Choroid plexus epithelial cell (primary cell): ENCODE results near the gene KRT80.

Experiments used
- DNase-seq: peaks from one replicate; pipeline ENCODE4 v3.0.0-alpha.2; 2010; ENCODE audit warnings: low read depth
- H3K4me3 ChIP-seq: 2 replicates; pipeline ENCODE4 v1.5.1; 2011; ENCODE audit warnings: low read depth, mild to moderate bottlenecking, control low read depth, low read length, moderate library complexity
- TF ChIP-seq, protein P1 (sequence below): conservative IDR thresholded peaks from 2 replicates; pipeline ENCODE4 v1.5.1; 2011; ENCODE audit warnings: low read depth, mild to moderate bottlenecking, control low read depth, inconsistent platforms, low read length, moderate library complexity

The KRT80 gene

DNA sequence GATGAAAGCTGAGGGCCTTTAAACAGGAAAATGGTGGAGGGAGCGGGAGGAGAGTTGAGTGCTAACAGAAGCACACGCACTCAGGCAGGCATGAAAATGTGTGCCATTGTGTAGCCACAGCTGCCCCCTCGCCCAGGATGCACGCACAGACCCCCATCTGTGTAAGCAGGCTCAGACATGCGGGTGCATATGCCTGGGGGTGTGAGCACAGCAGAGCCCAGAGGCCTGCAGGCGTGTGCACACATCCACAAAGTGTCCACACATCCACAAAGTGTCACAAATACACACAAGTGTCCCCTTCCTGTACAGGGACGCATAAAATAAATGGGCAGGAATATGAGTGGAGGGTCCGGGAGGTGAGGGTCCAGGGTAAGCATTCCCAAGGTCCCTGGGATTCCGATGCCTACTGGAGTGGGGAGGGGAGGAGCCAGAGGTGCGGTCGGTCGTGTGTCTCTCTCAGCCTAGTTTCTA lies 40.4 kb upstream of the KRT80 start:
- DNase-seq, result no peak
- peak overlapping the region; percentile 51 for H3K4me3 ChIP-seq
- TF ChIP-seq, protein P1, sequence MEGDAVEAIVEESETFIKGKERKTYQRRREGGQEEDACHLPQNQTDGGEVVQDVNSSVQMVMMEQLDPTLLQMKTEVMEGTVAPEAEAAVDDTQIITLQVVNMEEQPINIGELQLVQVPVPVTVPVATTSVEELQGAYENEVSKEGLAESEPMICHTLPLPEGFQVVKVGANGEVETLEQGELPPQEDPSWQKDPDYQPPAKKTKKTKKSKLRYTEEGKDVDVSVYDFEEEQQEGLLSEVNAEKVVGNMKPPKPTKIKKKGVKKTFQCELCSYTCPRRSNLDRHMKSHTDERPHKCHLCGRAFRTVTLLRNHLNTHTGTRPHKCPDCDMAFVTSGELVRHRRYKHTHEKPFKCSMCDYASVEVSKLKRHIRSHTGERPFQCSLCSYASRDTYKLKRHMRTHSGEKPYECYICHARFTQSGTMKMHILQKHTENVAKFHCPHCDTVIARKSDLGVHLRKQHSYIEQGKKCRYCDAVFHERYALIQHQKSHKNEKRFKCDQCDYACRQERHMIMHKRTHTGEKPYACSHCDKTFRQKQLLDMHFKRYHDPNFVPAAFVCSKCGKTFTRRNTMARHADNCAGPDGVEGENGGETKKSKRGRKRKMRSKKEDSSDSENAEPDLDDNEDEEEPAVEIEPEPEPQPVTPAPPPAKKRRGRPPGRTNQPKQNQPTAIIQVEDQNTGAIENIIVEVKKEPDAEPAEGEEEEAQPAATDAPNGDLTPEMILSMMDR, result no peak

DNA sequence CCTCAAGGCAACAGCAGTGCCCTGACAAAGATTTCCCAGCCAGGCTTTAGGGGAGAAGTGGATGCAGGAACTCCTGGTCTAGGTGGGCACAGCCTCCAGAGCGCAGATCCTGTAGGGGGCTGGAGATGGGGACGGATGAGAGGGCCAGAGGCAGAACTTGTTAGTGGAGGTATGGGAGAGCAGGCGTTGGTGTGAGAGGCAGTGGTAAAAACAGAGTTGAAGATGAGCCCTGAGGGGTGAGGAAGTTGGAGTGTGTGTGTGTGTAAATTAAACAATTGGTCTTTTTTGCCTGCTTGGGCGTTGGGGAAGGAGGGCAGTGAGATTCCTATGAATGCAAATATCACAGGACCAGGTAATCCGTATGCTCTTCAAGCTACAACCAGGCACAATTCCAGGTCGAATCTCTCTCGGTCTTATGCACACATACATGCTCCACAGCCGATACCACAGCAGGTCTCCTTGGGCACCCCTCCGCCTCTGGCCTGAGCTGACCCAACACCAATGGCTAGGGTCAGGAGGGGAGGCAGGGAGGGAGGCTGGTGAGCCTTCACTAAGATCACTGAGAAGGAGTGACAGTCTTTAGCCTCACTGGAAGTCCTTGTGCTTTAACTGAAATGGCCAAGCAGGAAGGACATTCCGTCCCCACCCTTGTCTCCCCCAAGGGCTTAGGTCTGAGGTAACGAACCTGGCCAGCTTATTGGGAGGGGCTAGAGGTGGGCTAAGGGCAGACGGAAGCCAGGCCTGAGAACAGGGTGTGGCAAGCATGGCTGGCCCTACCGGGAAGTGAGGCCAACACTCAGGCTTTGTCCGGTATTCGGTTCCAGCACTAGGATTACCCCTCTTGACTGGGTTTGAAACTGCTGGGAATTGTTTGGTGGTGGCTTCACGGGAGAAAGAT lies 39.7 kb upstream of the KRT80 start:
- no peak for DNase-seq
- H3K4me3 ChIP-seq, result no peak overlapping the region
- TF ChIP-seq, protein P1, result no peak

DNA sequence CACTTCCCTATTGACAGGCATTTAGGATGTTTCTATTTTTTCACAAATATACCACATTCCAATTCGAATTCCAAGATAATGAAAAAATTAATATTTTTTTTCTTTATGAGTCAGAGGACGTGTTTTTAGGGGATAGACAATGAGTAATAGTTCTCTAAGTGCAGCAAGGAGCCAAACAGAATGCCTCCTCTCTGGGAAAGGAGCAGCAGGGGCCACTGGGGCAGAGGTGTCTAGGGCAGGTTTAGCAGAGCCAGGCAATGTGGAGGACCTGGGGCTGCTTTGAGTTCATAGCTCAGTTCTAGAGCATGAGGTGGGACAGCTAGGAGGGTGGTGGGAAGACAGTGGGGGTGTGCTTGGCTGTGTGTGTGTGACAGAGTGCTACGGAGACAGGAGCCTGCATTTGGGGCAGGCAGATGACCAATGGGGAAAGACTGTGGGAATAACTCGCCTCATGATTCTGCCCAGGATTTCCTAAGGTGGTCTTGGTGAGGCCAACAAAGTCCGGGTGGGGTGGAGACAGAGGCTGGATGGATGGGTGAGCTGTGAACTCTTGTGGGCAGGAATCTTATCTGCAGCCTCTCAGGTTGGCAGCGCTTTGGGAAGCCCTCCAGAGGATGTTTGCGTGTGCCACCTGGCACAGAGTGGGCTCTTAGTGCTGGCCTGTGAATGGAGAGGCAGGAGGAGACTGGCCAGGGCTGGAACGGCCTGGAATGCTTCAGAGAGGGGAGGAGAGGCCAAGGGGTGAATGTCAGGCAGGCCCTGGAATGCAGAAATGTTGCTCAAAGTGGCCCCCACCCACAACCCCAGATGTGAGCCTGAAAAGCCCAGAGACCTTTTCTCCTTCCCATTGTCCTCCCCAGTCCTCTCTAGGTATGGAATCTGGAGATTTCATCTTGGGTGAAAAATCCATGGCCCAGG lies 38.8 kb upstream of the KRT80 start:
- TF ChIP-seq, protein P1, result no peak
- peak; percentile 90 for DNase-seq
- no peak overlapping the region for H3K4me3 ChIP-seq

DNA sequence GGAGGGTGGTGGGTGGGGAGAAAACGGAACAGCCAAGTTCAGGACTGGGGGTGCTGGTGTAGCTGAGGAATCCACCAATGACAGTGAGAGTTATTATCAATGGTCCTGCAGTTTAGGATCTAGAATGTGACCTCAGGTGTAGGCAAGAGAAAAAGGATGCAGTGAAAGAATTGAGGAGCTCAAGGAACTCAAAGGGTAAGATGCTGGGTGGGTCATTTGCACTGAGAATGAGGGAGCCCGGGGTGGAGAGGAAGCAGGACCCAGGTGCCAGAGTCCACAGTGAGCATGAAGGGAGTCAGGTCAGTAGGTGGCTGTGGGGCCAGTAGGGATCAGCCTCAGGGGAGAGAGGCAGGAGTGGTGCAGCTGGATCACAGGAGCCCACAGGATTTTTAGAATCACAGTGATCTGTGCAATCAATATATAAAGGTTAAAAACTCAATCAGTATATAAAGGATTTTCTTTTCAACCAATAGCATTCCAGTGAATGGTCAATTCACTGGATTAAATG lies 38.1 kb upstream of the KRT80 start:
- no peak overlapping the region for H3K4me3 ChIP-seq
- TF ChIP-seq, protein P1, result no peak
- DNase-seq, result no peak

DNA sequence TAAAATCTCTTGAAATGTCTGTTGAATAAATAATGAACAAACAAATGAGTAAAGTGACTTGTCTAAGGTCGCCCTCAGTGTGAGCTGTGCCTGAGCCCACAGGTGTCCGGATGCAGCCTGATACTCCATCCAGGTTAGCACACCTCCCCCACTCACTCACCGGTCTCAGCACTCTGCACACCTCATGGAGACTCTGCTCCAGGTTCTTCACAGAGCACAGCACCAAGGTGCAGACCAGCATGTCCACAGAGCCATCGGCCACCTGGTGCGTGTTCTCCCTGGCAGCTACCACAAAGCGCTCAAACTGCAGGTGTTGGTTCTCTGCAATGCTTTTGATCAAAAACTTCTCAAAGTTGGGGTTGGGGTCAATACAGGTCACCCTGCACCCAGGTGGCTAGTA lies 37.1 kb upstream of the KRT80 start:
- TF ChIP-seq, protein P1, result no peak
- no peak for DNase-seq
- no peak overlapping the region for H3K4me3 ChIP-seq

DNA sequence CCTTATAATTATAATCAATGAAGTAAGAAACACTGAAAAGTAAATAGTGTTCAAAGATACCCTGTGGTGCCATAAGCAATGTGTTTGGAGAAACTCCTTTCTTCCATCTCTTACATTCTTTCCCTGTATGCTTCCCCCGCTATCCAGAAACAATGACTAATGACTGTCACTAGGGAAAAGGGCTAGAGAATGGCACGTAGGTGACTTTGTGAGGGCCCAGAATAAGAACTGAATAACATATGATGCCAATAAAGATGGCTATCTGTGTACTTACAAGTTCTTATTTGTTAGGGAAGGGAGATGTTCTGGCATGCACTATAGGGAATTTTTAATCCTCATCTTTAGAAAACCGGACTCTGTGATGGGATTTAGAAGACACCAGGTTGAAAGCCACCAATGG lies 36.6 kb upstream of the KRT80 start:
- TF ChIP-seq, protein P1, result no peak

More for the DNA sequence above, 36.6 kb upstream of the KRT80 start:
- DNase-seq, result no peak
- no peak overlapping the region for H3K4me3 ChIP-seq
